ENCODE data around the gene MCF2L2.

MCF2L2 gene

GRCh38 chr3:183327343-183327742 lies 101.1 kb downstream of the MCF2L2 start:
- no peak for TF ChIP-seq PAX5 (IDR thresholded peaks at IDR 0.05; ENCODE audit: insufficient read depth, low read length, severe bottlenecking)
- DNase-seq (ENCODE audit: insufficient read length, low spot score) (no peak), FAIRE-seq (no peak)

- TF ChIP-seq POU2F2 (IDR thresholded peaks at IDR 0.05; ENCODE audit: low read depth, low read length) (no peak), SPI1 (IDR thresholded peaks at IDR 0.05; ENCODE audit: low read depth, low read length) (no peak), PAX5 (IDR thresholded peaks at IDR 0.05; ENCODE audit: insufficient read depth, low read length, severe bottlenecking) (no peak), TAF1 (IDR thresholded peaks at IDR 0.05; ENCODE audit: low read depth, low read length) (no peak), POLR2AphosphoS5 (IDR thresholded peaks at IDR 0.05; ENCODE audit: low read depth, low read length) (no peak), POLR2A (IDR thresholded peaks at IDR 0.05; ENCODE audit: low read depth, low read length) (no peak)
- no peak for FAIRE-seq
- no peak for DNase-seq (ENCODE audit: insufficient read length, low spot score)
Observed at GRCh38 chr3:183324083-183324482, 104.3 kb downstream of the MCF2L2 start.

- TF ChIP-seq POLR2A (IDR thresholded peaks at IDR 0.05; ENCODE audit: low read depth, low read length) (no peak), TAF1 (IDR thresholded peaks at IDR 0.05; ENCODE audit: low read depth, low read length) (no peak), POU2F2 (IDR thresholded peaks at IDR 0.05; ENCODE audit: low read depth, low read length) (no peak), POLR2AphosphoS5 (IDR thresholded peaks at IDR 0.05; ENCODE audit: low read depth, low read length) (no peak), SPI1 (IDR thresholded peaks at IDR 0.05; ENCODE audit: low read depth, low read length) (no peak), PAX5 (IDR thresholded peaks at IDR 0.05; ENCODE audit: insufficient read depth, low read length, severe bottlenecking) (no peak)
- DNase-seq (ENCODE audit: insufficient read length, low spot score), result no peak
- FAIRE-seq, result no peak
Observed at GRCh38 chr3:183319371-183319770, 109.0 kb downstream of the MCF2L2 start.

- FAIRE-seq, result no peak
- no peak for DNase-seq (ENCODE audit: insufficient read length, low spot score)
- TF ChIP-seq TAF1 (IDR thresholded peaks at IDR 0.05; ENCODE audit: low read depth, low read length) (no peak), POLR2AphosphoS5 (IDR thresholded peaks at IDR 0.05; ENCODE audit: low read depth, low read length) (no peak), POU2F2 (IDR thresholded peaks at IDR 0.05; ENCODE audit: low read depth, low read length) (no peak), PAX5 (IDR thresholded peaks at IDR 0.05; ENCODE audit: insufficient read depth, low read length, severe bottlenecking) (no peak), POLR2A (IDR thresholded peaks at IDR 0.05; ENCODE audit: low read depth, low read length) (no peak), SPI1 (IDR thresholded peaks at IDR 0.05; ENCODE audit: low read depth, low read length) (no peak)
Observed at GRCh38 chr3:183318877-183319276, 109.5 kb downstream of the MCF2L2 start.

GRCh38 chr3:183317886-183318865 lies 110.2 kb downstream of the MCF2L2 start:
- TF ChIP-seq POLR2AphosphoS5 (IDR thresholded peaks at IDR 0.05; ENCODE audit: low read depth, low read length), result no peak
- no peak for TF ChIP-seq POLR2A (IDR thresholded peaks at IDR 0.05; ENCODE audit: low read depth, low read length)
- no peak for TF ChIP-seq POU2F2 (IDR thresholded peaks at IDR 0.05; ENCODE audit: low read depth, low read length)
- no peak for TF ChIP-seq PAX5 (IDR thresholded peaks at IDR 0.05; ENCODE audit: insufficient read depth, low read length, severe bottlenecking)
- no peak for TF ChIP-seq TAF1 (IDR thresholded peaks at IDR 0.05; ENCODE audit: low read depth, low read length)
- no peak for TF ChIP-seq SPI1 (IDR thresholded peaks at IDR 0.05; ENCODE audit: low read depth, low read length)
- FAIRE-seq (no peak), DNase-seq (ENCODE audit: insufficient read length, low spot score) (no peak)

GRCh38 chr3:183317271-183317670 lies 111.1 kb downstream of the MCF2L2 start:
- FAIRE-seq (no peak), DNase-seq (ENCODE audit: insufficient read length, low spot score) (no peak)
- TF ChIP-seq SPI1 (IDR thresholded peaks at IDR 0.05; ENCODE audit: low read depth, low read length), result no peak
- TF ChIP-seq POLR2AphosphoS5 (IDR thresholded peaks at IDR 0.05; ENCODE audit: low read depth, low read length), result no peak
- no peak for TF ChIP-seq TAF1 (IDR thresholded peaks at IDR 0.05; ENCODE audit: low read depth, low read length)
- no peak for TF ChIP-seq PAX5 (IDR thresholded peaks at IDR 0.05; ENCODE audit: insufficient read depth, low read length, severe bottlenecking)
- no peak for TF ChIP-seq POU2F2 (IDR thresholded peaks at IDR 0.05; ENCODE audit: low read depth, low read length)
- no peak for TF ChIP-seq POLR2A (IDR thresholded peaks at IDR 0.05; ENCODE audit: low read depth, low read length)

GRCh38 chr3:183315739-183316138 lies 112.7 kb downstream of the MCF2L2 start:
- FAIRE-seq (no peak), DNase-seq (ENCODE audit: insufficient read length, low spot score) (no peak)
- TF ChIP-seq POLR2AphosphoS5 (IDR thresholded peaks at IDR 0.05; ENCODE audit: low read depth, low read length) (no peak), TAF1 (IDR thresholded peaks at IDR 0.05; ENCODE audit: low read depth, low read length) (no peak), PAX5 (IDR thresholded peaks at IDR 0.05; ENCODE audit: insufficient read depth, low read length, severe bottlenecking) (no peak), POLR2A (IDR thresholded peaks at IDR 0.05; ENCODE audit: low read depth, low read length) (no peak)

GRCh38 chr3:183313764-183314163 lies 114.7 kb downstream of the MCF2L2 start:
- FAIRE-seq (no peak), DNase-seq (ENCODE audit: insufficient read length, low spot score) (no peak)
- TF ChIP-seq TAF1 (IDR thresholded peaks at IDR 0.05; ENCODE audit: low read depth, low read length), result no peak
- TF ChIP-seq POLR2AphosphoS5 (IDR thresholded peaks at IDR 0.05; ENCODE audit: low read depth, low read length), result no peak
- no peak for TF ChIP-seq SPI1 (IDR thresholded peaks at IDR 0.05; ENCODE audit: low read depth, low read length)
- TF ChIP-seq POLR2A (IDR thresholded peaks at IDR 0.05; ENCODE audit: low read depth, low read length), result no peak
- TF ChIP-seq POU2F2 (IDR thresholded peaks at IDR 0.05; ENCODE audit: low read depth, low read length), result no peak
- no peak for TF ChIP-seq PAX5 (IDR thresholded peaks at IDR 0.05; ENCODE audit: insufficient read depth, low read length, severe bottlenecking)

- TF ChIP-seq PAX5 (IDR thresholded peaks at IDR 0.05; ENCODE audit: insufficient read depth, low read length, severe bottlenecking) (no peak), TAF1 (IDR thresholded peaks at IDR 0.05; ENCODE audit: low read depth, low read length) (no peak), POLR2A (IDR thresholded peaks at IDR 0.05; ENCODE audit: low read depth, low read length) (no peak), SPI1 (IDR thresholded peaks at IDR 0.05; ENCODE audit: low read depth, low read length) (no peak), POU2F2 (IDR thresholded peaks at IDR 0.05; ENCODE audit: low read depth, low read length) (no peak), POLR2AphosphoS5 (IDR thresholded peaks at IDR 0.05; ENCODE audit: low read depth, low read length) (no peak)
- DNase-seq (ENCODE audit: insufficient read length, low spot score), result no peak
- FAIRE-seq, result no peak
Observed at GRCh38 chr3:183313351-183313750, 115.1 kb downstream of the MCF2L2 start.

Measured in GM12891 (cell line).